Inferior parietal cortex (tissue), 1 donor: ENCODE results near the gene GUK1.
"Not testable (repeated sequence)": the region's sequence is repeated elsewhere in the genome, so short reads cannot be mapped to it uniquely, and the experiment has no call there.

Source experiments
- DNase-seq: peaks from one replicate; pipeline ENCODE4 v3.0.0-alpha.2; 2016; ENCODE audit errors: extremely low spot score

The GUK1 gene

DNA sequence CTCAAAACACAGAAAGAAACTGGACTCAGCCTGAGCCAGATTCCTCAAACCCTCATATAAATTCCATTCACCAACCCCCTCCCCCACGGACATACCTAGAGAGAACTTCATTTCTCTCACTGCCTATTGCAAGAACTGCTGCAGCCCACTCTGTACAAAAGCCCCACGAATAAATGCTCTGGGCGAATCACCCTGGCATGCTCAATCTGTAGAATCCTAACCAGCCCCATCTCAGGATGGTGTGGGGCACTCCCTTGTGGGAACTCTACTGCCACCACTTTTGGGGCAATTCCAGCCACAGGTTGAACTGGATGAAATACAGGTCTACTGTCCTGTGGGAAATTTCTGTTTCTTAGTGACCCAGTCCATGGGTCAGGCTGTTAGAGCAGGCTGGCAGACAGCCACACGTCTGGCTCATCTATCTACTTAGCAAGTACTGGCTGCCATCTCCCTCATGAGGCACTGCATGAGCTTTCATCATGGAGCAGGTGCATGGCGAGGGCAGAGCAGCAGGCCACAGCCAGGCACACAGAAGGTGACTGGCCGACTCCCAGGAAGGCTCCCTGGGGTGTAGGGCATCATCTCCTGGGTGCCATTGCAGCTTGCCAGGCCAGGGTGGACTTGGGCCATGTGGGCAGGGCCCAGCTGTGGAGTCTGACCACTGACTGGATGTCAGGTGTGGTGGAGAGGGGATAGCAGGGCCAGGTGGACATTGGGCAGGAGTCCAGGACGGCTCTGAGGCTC lies 35.4 kb upstream of the GUK1 start:
- DNase-seq, result no peak

DNA sequence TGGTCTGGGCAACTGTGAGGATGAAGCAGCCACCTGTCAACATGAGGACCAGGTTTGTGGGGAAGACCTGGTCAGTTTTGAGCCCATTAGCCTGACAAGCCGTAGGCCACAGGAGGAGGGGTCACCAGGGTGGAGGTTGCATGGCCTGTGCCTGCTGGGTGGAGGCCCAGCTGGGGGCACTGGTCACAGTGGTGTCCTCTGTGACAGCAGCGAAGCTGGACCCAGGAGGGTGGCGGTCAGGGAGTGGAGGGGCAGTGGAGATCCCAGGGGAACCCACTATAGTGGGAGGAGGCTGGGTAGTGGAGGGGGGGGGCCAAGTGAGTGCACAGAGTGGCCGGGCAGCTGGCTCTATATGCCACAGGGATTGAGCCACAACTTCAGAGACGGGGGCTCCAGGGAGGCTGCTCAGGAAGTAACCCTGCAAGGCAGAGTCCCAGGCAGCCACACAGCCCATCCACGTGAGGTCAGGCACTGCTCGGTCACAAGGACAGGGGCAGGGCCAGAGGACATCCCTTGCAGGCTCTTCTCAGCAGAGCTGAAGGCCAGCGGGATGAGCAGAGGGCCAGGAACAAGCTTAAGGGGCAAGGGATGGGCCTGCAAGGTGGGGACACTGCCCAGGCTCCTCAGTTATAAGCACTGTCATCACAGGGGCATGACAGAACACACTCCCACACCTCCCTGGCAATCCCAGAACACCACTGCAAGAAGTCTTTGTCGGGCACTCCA lies 34.6 kb upstream of the GUK1 start:
- DNase-seq, result no peak

DNA sequence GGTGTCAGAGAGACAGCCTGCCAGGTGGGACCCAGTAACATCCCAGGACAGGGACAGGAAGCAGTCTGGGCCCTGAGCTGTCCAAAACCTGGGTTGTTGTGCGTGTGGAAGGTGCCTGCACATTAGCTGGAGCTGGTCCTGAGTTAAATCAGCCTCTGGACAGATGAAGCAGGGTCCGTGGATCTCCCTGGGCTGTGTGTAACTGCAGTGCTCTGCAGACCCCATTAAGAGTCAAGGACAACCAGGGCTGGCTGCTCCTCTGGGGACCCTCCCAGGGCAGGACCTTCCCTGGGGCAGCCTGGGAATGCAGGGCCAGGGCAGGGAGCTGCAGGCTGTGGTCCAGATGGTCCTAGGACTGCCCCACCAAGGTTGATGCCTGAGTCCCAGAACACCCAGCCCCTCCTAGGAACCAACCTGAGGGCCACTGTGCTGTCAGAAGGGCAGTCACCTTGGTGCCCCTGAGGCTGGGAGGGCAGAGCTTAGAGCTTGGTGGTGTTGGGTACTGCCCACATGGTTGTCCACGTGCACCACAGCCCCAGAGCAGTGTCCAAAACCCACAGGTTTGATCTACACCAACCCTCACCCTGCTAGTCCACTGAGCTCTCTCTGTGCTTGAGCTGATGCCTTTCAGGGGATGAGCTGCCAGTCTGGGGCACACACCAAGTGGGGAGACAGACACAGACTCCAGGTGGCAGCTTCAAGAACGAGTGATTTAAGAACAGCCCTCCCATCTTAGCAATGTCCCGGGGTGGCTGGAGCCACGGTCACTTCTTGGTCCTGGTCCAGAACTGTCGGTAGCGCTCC lies 33.9 kb upstream of the GUK1 start:
- no peak for DNase-seq

GRCh38 chr1:228106800-228107054 lies 33.4 kb upstream of the GUK1 start:
- DNase-seq, result no peak

- DNase-seq, result no peak
These were observed 32.4 kb upstream of the GUK1 start for GRCh38 chr1:228107636-228108035.

- no peak for DNase-seq
These were observed 31.9 kb upstream of the GUK1 start for GRCh38 chr1:228108055-228108690.

- DNase-seq, result no peak
These were observed 31.4 kb upstream of the GUK1 start for GRCh38 chr1:228108742-228109072.

GRCh38 chr1:228109073-228109961 lies 30.8 kb upstream of the GUK1 start, which contains the start of gene MRPL55:
Gene MRPL55, minus strand, starts transcription at chr1:228109299. Its CDS starts 1,039 bp downstream, at chr1:228108260.
- peak; percentile 99 for DNase-seq

DNA sequence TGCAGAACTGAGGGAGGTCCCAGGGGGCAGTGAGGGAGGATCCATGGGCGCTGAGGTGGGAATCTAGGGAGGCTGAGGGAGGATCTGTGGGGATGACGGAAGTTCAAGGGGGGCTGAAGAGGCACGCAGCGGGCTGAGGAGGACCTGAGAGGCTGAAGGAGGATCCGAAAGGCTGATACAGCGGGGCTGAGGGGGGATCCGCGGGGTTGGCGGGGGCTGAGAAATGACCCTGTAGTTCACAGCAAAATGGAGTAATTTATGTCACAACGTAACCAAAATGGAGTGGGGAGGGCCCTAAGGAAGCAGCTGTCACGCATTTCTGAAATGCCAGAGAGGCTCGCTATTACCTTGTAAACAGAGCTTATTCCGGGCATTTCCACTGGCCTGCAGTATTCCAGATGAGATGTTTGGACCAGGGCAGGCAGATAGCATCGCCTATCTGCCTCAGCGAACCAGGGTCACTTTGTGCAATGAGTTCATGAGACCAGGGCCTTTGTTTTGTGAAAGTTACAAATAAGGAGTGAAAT lies 30.1 kb upstream of the GUK1 start:
- no peak for DNase-seq

DNA sequence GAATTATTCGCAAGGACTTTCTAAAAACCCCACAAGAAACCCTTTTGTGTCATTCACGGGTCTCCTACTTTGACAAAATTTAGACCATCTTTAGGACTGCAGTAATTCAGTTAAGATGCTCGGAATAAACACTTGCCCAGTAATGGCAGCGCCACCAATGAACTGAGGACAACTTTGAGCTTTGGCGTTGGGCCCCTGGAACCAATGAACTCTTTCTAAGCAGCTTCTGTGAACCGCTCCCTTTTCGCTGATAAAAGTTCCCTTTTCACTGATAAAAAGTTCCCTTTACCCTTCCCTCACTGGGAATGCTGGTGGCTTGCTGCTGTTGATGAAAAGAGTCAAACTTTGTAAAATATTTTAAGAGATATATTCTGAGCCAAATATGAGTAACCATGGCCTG lies 29.5 kb upstream of the GUK1 start:
- no peak for DNase-seq

DNA sequence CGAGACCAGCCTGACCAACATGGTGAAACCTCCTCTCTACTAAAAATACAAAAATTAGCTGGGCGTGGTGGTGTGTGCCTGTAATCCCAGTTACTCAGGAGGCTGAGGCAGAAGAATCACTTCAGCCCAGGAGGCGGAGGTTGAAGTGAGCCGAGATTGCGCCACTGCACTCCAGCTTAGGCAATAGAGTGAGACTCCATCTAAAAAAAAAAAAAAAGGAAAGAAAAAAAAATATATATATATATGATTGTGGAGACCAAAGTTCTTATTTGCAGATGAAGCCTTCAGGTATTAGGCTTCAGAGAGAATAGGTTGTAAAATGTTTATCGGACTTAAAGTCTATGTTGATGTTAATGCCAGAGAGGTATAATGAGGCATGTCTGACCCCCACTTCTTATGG lies 28.8 kb upstream of the GUK1 start:
- DNase-seq, result not testable (repeated sequence)

DNA sequence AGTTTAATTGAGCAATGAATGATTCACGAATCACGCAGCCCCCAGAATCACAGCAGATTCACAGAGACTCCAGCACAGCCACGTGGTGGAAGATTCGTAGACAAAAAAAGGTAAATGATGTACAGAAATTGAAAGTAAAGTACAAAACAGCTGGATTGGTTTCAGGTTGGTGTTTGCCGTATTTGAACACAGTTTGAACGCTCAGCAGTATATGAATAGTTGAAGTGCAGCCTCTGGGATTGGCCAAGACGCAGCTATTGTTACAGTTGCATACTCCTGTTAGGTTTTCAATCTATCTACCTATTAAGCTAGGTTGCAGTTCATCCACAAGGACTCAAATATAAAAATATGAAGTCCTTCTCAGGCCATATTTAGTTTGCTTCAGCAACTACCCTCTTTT lies 27.9 kb upstream of the GUK1 start:
- no peak for DNase-seq

- DNase-seq, result no peak
These were observed 27.5 kb upstream of the GUK1 start for GRCh38 chr1:228112617-228113016.

DNA sequence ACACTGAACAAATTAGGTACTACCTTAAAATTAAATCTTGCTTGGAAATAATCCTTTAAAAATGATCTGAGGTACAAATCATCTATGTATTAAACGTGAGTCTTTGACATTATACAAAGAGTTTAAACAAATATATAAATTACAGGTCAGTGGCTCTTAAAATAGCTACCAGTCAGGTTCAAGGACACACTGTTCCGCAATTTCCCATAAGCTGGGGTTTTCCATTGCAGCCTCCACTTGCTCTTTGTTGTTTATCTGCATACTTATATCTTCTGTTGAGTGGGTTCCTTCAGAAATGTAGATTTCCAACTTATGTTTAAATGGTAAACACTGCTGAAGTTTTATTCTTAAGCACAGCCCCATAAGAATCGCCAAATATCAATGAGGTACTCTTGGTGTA lies 25.3 kb upstream of the GUK1 start:
- DNase-seq, result no peak

GRCh38 chr1:228117335-228117734 lies 22.7 kb upstream of the GUK1 start:
- no peak for DNase-seq

GRCh38 chr1:228118040-228118439 lies 22.0 kb upstream of the GUK1 start:
- no peak for DNase-seq

DNA sequence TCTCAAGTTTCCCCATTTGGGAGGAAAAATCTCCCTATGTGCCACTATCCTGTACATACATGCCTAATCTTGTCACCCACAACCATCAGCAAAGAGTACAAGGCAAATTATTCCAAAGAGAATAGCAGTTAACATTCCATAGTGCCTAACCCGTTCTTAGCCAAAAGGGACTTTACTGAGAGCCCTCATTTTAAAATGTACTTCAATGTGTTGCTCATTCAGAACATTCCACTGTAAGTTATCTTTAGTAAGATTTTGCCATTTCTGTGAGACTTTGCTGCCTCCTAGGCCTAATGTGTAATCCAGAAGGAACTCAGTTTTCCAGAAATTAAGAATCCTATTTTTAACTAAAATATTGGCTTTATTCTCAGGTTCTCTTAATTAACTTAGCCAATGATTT lies 19.7 kb upstream of the GUK1 start:
- DNase-seq, result no peak

DNA sequence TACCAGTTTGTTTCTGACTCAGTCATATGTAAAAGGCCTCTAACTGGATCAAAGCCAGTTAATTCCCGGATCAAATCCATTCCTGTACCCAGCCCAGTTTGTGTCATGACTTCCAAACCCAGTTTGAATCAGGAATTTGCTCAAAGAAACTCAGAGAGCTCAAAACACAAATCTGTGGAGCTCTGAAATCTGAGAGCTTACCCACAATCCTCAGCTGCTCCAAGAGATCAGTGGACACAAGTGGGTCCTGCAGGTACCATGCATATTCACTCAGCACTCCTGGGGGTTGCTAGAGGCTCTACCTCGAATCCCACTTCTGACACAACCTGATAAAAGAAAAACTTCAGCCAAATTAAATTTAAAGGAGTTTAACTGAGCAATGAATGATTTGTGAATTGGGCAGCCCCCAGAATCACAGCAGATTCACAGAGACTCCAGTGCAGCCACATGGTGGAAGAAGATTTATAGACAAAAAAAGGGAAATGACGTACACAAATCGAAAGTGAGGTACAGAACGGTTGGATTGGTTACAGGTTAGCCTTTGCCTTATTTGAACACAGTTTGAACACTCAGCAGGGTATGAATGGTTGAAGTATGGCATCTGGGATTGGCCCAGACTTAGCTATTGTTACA lies 19.1 kb upstream of the GUK1 start:
- no peak for DNase-seq

- no peak for DNase-seq
These were observed 17.1 kb upstream of the GUK1 start for GRCh38 chr1:228122921-228123441.

DNA sequence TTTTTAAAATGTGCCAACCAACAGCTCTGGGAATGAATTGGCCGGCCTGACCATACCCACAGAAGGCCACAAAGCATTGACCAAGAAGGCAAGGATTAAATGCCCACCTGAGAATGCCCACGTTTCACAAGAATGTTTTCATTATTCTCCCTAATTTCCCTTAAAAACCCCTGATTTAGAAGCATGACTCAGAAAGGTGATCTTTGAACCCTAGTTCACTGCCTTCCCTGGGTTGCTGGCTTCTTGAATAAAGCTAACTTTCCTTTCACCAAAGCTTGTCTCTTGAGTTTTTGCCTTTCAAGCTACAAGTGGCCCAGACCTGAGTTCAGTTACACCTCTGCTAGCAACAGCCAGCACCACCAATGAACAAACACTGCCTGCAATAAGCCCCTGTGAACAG lies 16.6 kb upstream of the GUK1 start:
- no peak for DNase-seq
